ENCODE data around the gene HAPSTR1.
A peak's percentile ranks its signal among the peaks of the same experiment; 100 is the strongest.

DNA sequence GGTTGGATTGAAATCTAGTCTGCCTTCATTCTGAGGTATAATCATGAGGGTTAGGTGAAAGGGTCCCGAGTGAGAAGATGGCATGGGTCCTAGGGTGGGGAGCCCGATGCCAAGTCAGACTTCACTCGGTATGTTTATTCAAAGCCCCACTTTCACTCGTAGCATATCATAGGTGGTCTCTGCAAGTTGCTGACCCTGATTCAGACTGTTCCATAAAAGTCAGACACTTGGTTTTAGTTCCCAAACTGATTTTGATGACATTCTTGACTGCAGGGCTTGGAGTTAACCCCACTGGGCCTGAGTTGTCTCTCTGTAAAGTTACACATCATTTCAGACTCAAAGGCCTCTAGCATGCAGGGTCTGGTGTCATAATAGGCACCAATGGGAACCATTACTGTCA is 17.8 kb downstream of the HAPSTR1 start:
- TF ChIP-seq TAF1 (IDR thresholded peaks at IDR 0.05; ENCODE audit: borderline replicate concordance, low read depth, low read length) (no peak), POLR2AphosphoS5 (IDR thresholded peaks at IDR 0.05; ENCODE audit: low read depth, low read length) (0 out of 2 replicates have a peak, but pooled peaks have one; percentile 18)

Data from GM12892 (cell line).